Pulmonary artery endothelial cell (primary cell): Measurements from ENCODE around the gene SIMC1. TPM values are rescaled to one million over a fixed set of nuclear protein-coding genes. Genes with fewer than 3 reads are reported as not detected.
"Not testable (repeated sequence)": the region's sequence is repeated elsewhere in the genome, so short reads cannot be mapped to it uniquely, and the experiment has no call there.

Source experiments
- DNase-seq: peaks from one replicate; pipeline ENCODE4 v3.0.0-alpha.2; 2011; ENCODE audit warnings: low read depth, low spot score
- total RNA-seq: library from RNA; depleted of rRNA; stranded (reverse); fragments of >200 nt; gene quantifications from 2 replicates; pipeline ENCODE4 v1.2.3, GENCODE V29; 2014

The SIMC1 gene
- total RNA-seq, 1 donor from 2014 or later: 3.8 TPM

DNA sequence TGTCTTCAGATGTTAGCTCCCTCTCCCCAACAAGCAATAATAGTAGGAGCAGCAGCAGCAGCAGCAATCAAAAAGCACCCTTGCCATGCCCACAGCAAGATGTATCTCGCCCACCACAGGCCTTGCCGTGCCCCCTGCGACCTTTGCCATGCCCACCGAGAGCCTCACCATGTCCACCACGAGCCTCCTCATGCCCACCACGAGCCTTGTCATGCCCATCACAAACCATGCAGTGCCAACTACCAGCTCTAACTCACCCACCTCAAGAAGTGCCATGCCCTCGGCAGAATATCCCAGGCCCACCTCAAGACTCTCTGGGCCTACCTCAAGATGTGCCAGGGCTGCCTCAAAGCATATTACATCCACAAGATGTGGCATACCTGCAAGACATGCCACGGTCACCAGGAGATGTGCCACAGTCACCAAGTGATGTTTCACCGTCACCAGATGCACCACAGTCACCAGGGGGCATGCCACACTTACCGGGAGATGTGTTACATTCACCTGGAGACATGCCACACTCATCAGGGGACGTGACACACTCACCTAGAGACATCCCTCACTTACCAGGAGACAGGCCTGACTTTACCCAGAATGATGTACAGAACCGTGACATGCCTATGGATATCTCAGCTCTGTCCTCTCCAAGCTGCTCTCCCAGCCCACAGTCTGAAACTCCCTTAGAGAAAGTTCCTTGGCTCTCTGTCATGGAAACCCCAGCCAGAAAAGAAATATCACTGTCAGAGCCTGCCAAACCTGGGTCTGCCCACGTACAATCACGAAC lies 52.0 kb downstream of the SIMC1 start:
- DNase-seq: not testable (repeated sequence)

DNA sequence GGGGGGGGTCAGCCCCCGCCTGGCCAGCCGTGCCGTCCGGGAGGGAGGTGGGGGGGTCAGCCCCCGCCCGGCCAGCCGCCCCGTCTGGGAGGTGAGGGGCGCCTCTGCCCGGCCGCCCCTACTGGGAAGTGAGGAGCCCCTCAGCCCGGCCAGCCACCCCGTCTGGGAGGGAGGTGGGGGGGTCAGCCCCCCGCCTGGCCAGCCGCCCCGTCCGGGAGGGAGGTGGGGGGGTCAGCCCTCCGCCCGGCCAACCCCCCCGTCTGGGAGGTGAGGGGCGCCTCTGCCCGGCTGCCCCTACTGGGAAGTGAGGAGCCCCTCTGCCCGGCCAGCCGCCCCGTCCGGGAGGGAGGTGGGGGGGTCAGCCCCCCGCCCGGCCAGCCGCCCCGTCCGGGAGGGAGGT lies 67.1 kb downstream of the SIMC1 start:
- not testable (repeated sequence) for DNase-seq

DNA sequence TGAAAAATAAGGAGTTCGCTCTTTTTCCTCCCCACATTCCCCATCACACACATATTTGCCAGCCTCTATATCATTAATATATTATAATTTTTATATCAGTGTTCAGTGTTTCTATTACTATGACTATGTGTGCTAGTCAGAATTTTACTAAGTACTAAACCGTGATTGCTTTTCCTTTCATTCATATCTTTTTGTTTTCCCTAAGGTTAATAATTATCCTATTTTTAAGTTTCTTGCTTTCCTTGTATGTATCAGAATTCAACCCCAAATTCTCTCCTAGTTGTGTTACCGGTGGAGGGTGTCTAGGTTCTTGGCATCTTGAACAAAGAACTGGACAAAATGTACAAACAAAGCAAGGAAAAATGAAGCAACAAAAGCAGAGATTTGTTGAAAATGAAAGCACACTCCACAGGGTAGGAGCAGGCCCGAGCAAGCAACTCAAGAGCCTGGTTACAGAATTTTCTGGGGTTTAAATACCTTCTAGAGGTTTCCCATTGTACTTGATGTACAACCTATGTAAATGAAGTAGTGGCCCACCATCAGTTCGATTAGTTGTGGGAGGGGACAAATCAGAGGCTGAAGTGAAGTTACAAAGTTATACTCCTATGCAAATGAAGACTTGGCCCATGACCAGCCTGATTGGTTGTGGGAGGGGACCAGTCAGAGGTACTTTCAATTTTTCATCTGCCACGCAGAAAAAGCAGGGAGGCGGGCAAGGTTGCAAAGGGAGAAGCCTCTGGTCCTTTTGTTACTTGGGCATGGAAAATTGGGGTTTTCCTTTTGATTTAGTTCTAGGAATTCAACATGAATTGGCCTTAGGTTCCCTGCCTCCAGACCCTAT lies 79.5 kb downstream of the SIMC1 start:
- no peak for DNase-seq

DNA sequence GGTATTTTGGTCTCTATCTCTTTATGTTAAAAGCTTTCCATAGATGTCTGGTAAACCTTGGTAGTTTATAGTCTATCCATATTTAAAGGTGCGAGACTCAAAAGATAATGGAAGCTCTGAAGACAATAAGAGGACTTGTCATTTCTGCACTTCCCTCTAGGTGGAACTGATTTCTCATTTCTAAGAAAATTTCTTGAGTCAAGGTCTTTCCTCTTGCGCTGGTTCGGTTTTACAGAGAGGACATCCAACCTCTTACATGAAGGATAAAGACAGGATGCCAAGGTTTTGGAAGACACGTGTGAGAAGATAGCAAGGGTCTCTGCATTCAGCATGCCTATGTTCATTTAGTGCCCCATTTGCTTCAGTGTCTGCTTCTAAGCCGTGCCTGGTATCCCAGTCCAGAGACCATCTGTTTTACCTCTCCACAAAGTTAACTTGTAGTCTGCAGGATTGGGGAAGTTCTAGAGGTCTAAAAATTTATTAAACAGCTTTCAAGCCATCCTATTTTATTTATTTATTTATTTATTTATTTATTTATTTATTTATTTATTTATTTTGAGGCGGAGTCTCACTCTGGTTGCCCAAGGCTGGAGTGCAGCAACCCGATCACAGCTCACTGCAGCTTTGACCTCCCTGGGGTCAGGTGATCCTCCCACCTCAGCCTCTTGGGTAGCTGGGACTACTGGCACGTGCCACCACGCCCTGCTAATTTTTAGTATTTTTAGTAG lies 81.8 kb downstream of the SIMC1 start:
- DNase-seq: no peak

DNA sequence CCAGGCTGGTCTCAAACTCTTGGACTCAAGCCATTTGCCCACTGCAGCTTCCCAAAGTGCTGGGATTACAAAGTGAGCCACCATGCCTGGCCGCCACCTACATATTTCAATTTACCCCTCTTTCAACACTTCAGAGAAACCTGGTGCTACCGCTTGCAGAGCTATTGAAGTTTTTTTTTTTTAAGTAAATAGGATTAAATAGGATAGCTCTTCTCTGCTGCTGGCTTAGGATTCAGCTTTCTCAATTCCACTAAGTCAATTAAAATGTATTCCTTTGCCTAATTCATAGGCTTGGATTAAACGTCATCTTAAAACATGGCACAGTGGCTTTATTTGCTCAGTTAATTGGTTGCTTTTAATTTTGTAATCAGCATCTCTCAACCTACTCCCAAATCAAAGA lies 82.4 kb downstream of the SIMC1 start:
- no peak for DNase-seq

DNA sequence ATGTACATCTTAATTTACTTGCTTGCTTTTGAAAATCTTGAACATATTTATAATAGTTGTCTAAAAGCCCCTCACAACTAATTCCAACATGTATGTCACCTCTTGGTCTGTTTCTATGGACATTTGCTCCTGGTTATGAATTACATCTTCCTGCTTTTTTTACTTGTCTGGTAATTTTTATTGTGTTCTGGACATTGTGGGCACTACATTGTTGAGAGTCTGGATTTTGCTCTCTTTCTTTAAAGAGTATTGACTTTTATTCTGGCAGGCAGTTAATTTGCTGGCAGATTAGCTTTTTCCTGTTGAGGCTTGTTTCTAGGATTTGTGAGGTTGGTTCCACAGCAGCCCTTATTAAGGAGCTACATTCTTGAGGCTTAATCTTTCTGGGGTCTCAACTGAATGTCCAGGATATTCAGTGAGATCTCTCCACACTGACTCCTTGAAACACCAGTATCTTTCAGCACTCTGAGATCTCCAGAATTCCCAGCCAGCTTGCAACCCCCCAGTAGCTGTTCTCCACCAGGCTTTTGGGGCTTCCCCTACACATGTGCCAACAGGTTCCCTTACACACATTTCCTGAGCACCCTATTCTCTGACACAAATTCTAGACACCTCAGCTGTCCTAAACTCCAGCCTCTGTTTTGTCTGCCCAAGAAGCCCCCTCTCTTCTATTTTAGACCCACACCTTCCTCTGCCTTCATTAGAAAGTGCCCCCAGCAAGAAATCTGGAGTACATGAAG lies 96.0 kb downstream of the SIMC1 start:
- no peak for DNase-seq

DNA sequence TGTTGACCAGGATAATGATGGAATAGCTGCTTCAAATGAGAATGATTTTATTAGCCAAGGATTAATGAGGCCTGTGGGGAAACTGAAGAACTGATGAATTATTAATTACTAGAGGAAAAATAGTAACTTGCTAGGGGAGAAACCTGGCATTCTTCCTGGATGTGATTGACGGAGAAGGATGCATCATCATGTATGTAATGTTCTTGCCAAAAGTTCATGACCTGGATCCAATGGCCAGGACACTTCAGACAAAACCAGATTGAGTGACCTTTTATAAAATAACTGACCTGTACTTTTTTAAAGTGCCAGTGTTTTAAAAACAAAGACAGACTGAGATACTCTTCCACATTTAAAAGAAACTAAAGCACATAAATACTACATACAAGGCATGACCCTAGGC lies 99.7 kb downstream of the SIMC1 start:
- DNase-seq: no peak

DNA sequence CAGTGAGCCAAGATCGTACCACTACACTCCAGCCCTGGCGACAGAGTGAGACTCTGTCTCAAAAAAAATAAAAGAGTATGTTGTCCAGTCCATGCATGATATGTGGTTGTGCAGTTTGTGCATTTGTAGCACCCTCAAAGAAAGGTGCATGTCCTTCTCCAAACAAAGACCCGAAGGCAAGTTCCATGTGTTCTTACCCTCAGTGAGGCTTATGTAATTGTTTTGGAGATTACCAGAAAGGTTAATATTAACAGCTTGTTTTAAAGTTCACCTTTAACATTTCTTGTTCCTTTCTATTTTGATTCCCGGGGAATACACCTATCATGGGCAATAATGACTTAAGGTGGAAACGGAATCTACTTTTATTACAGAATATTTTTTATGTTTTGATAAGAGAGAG lies 101.1 kb downstream of the SIMC1 start:
- DNase-seq: no peak

DNA sequence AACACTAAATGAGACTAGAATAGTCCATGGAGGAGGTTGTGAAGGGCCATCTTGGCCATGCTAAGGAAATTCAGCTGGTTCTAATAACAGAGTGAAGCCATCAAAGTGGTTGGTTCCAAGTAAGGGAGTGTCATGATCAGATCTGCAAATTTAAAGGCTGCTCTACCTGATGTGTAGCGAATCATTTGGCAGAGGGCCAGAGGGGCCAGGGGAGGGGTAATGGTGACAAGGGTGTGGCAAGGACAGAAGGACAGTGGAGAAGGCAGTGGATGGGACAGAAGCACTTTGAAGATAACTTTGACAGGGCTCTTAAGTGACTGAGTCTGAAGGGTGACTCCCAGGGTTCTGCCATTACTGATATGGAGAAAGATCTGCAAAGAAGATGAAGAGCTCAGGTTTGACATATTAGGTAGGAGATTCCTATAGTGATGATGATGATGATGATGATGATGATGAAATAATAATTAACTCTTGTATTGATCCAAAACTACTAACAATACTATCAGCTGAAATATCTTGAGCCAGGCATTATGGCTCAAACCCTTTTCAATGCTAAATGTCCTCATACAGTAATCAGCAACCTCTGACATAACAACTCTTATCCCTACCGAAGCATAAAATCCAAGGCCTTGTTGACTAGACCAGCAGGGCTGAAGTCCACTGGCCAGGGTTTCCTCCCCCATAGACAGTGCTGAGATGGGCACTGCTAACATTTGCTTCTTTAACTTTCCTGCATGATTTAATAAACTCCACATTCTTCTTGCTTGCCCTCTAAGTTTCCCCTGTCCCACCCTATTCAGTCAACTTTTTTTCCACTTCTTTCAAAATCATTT lies 103.3 kb downstream of the SIMC1 start:
- no peak for DNase-seq

DNA sequence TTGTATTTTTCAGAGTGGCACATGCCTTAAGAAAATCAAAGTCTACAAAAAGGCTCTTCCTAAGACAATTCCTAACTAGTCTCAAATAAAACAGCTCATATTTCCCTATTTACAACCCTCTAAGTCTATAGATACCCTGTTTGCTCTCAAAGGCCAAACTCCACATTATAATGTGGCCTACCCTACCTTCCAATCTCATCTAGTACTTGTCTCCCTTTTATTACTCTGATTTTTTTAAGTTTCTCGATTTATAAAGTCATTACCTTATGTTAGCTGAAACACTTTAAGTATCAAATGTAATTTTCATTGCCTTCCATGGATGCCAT lies 103.9 kb downstream of the SIMC1 start:
- no peak for DNase-seq

DNA sequence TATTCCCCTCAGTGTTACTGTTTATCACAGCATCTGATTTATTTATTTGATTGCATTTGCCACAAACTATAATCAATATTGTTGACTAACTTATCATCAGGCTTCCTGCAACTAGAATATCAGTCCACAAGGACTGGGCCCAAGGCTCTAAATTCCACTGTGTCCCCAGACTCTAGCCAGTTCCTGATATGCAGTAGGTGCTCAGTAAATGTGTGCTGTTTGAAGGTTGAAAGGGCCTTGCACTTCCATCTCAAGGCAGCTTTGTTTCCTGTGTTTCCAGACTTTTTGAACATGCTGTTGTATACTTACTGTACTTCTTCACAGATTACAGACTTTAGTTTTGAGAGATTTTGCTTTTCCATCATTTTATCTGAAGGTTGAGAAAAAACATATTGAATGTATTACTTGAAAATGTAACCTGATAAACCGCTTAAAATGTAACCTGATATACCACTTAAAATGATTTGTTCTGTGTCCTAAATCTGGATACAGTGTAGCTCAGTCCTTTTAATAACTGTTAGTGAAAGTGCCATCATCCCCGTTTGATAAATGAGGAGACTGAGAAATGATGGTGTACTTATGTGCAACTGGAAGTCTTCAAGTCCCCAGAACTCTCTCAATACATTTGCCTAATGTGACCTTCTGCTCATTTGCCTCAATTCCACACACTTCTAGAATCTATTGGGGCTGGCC lies 104.7 kb downstream of the SIMC1 start:
- no peak for DNase-seq

DNA sequence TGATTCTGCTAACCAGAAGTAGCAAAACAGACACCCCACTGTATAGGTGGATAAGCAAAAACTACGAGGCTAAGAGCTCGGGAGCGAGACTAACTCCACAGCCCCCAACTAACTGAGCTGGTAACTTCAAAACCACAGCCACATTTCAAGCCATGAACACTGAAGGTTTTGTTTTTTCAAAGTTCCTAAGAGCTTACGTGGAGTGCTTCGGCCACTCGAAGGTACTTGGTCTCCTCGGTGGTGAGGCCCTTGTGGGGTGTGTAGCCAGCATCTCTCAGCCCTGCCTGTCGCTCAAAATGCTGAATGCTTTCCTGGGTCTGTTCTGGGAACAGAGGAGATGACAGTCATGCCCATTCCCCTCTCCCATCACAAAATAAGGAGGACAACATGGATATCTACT lies 112.2 kb downstream of the SIMC1 start:
- DNase-seq: no peak

DNA sequence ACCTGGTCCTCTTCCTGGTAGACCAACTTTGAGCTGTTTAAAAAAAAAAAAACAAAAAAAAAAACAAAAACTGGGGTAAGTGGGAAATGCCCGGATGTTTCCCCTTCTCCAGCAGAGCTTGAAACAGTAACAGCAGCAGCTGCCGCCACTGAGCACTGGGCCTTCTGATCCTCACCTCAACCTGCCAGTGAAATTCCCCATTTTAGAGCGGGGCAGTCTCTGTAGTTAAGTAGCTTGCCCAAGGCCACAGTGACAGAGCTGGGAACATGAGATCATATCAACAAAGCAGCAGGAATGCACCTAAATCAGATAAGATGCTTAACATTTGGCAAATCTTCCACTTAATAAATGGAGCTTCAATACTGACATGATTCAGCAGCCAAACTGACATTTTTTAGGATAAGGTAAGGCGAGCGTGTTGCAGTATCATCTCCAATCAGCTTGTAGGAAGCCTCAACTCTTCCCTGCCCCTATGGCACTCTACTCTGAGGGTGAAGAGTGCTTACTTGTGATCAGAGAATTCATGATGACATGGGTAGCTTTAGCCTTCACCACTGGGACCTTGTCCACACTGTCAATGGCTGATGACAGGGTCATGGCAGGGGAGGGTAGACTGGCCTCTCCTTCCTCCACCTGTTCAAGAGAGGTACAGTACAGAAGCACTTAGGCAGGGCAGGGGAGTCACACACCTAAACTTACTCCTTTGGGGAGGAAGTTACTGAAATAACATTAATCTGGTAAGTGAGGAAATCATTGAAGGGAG lies 114.1 kb downstream of the SIMC1 start:
- no peak for DNase-seq

DNA sequence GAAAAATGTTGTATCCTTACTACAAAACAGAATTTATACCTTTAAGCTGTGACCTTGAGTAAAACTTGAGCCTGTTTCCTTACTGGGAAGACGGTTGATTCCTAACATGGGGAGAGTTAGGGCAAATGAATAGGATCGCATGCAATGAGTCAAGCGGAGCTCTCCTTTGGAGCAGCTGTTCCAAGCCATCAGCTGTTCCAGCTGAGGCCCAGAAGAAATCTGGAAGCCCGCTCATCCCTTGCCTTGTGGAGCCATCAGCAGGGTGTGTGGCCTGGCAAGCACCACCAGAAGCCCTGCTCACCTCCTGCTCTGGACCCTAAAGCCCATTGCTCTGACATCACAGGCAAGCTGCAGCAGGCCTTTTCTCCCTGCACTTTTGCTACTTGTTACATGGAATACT lies 115.3 kb downstream of the SIMC1 start:
- DNase-seq: no peak

DNA sequence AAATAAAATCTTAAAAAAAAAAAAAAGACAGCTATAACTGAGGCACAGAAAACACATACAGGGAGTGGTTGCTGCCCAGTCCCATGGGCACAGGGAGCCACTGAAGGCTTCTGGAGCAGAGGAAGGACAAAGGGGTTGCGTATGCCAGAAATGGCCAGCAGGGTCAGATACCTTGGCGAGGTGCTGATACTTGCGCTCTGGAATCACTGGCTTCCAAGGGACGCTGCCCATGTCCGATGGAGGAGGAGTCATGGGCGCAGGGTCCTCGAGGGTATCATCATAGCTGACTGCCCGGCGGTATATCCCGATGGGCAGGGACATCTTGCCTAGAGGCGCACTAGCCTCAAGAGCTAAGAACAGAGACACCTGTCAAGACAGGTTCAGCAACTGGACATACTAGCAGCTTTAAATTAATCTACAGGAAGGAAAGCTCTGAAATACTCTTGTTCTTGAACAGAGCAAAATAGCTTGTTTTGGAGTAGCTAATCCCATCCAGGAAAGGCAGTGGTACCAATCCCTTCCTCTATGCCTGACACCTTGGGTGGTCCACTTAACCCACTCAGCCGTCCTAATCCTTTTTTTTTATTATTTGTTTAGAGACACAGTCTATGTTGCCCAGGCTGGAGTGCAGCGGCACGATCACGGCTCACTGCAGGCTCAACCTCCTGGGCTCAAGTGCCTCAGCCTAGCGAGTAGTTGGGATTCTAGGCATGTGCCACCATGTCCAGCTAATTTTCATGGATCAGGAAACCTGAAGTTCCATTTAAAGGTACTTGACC lies 117.4 kb downstream of the SIMC1 start:
- no peak for DNase-seq

DNA sequence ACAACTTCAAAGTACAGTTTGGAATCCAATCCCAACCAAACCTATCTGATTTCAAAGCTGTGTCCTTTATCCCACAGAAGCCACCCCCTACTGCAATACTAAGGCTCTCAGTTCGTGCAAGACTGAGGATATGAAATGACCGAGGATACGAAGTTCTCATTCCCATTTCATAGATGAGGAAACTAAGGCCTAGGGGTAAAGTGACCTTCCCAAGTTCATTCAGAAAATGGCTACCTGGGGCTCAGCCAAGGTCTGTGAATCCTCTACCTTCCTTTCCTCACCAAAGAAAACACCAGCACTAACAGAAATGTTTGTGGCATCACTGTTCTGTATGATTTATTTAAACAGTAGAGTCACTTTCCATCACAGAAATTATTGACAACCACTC lies 117.9 kb downstream of the SIMC1 start:
- no peak for DNase-seq

DNA sequence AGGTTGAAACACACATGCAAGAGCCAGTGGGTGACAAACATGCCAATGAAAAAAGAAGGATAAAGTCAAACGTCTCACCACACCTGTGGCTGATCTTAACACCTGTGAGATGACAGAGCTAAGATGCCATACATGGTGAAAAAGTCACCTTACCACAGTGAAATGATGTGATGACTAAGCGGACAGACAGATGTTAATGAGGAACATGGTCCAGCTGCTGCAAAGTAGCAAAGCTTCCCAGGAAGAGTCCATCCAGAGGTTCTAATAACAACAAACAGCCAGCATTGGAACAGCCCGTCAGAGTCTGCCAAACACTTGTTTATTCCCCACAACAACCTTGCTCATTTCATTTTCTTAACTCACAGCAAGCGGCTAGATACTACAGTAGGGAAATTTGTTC lies 121.4 kb downstream of the SIMC1 start:
- DNase-seq: no peak

DNA sequence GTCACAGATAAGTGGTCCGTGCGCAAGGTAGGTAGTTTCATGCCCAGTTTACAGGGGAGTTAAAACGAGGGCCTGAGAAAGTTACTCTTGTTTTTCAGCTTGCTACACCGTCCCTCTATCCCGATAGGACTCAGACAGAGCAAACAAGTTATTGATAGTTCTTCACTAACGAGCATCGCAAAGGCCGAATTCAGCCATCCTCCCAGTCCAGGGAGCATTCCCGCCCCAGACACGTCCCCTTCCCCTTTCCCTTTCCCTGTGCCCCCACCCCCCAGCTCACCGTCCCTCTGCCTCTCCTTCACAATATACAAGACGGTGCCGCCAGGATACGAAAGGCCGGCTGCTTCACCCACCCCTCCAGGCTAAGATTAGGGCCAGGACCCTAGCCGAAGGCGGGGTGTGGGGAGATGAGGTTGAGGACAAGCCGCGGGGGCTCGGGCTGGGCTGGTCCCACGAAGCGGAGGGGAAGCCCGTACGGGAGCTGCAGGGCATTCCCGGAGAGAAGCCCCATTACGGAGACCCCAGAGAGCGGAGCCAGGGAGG lies 122.7 kb downstream of the SIMC1 start:
- DNase-seq: no peak
